ENCODE data around the gene SETBP1. TPM values are rescaled to one million over a fixed set of nuclear protein-coding genes. Genes with fewer than 3 reads are reported as not detected.

The SETBP1 gene
- total RNA-seq, 1 experiment from 2014 or later: 0.05 TPM

DNA sequence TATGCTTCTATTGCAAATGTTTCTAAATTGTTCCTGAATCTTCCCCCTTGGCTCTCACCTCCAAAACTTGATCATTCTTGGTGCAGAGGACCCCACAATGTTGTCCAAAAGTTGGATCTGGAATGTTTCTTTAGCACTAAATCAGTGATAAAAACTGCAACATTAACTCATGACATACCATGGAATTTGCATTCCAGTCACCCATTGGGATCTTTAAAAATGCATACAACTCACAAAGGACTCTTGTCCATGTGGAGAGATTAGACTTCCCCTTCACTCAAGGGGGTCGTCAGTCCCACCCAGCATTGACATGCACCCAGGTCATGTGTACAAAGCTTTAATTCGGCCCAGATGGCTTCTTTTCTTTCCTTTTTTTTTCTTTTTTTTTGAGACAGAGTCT, 169.3 kb downstream of the SETBP1 start (continued):
- TF ChIP-seq, protein P1, sequence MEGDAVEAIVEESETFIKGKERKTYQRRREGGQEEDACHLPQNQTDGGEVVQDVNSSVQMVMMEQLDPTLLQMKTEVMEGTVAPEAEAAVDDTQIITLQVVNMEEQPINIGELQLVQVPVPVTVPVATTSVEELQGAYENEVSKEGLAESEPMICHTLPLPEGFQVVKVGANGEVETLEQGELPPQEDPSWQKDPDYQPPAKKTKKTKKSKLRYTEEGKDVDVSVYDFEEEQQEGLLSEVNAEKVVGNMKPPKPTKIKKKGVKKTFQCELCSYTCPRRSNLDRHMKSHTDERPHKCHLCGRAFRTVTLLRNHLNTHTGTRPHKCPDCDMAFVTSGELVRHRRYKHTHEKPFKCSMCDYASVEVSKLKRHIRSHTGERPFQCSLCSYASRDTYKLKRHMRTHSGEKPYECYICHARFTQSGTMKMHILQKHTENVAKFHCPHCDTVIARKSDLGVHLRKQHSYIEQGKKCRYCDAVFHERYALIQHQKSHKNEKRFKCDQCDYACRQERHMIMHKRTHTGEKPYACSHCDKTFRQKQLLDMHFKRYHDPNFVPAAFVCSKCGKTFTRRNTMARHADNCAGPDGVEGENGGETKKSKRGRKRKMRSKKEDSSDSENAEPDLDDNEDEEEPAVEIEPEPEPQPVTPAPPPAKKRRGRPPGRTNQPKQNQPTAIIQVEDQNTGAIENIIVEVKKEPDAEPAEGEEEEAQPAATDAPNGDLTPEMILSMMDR (IDR thresholded peaks at IDR 0.05 in 2 of 3, conservative IDR thresholded peaks at IDR 0.05 in 1 of 3; ENCODE audit: borderline replicate concordance in 1 of 3, insufficient read depth in 1 of 3, low read depth in 2 of 3, low read length in 2 of 3): no peak
- no peak for TF ChIP-seq RAD21 (IDR thresholded peaks at IDR 0.05; ENCODE audit: low read depth)

DNA sequence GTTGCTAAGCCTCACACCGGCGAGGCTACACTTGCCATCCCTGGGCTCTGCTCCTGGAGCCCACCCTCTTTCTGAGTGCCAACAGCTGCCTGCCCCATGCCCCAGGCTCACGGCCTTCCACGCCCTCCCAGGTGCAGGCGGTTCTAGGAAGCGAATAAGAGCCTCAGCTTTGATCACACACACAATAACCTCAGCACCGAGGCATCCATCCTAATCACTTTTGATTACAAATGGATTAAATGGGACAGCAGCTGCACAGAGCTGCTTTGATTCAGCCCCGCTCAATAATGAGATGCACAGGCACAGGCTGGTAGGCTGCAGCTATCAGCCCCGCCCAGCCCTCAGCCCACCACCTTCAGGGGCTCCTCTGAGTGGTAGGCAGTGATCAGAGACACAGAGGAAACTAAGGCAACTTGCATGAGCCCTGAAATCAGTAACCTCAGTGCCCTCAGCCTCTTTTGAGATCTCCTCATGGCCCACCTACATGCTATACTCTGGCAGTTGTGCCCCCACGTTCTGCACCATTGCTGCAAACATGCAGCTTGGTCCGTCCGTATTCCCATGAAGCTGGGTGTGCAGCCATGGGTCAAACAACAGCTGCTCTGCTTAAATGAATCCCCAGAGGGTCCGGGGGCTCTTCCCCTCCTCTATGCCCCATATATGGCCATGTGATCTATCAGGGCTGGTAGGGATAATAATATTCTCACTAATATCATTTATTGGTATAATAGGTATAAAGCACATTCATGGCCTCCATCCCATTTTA, 171.4 kb downstream of the SETBP1 start:
- BruUV-seq (replicated peaks): no TSS peak
- no peaks in the 10 kb centered on the region for H3K36me3 ChIP-seq (ENCODE audit: control insufficient read depth in 1 of 2, insufficient read depth in 2 of 2, low read length in 2 of 2)
- ChIA-PET POLR2A (no interaction called here), CTCF (no interaction called here), RAD21 (ENCODE audit: low non-redundant PET in 1 of 2, low total read pairs in 2 of 2, uncharacterized antibody in 2 of 2, unreplicated experiment in 2 of 2) (no interaction called here)
- intact Hi-C loops (cut with micrococcal nuclease): no loop called here
- no peaks in the 10 kb centered on the region for H3K79me2 ChIP-seq (ENCODE audit: insufficient read depth, low read length)
- H3K4me2 ChIP-seq (ENCODE audit: low read length): no peak overlapping the region
- no peak for DNase-seq (ENCODE audit: low read depth, low spot score)
- H2AFZ ChIP-seq (ENCODE audit: low read depth, low read length, poor library complexity, severe bottlenecking): no peak overlapping the region
- H3K27me3 ChIP-seq (ENCODE audit: insufficient read depth, low read length): no peaks in the 10 kb centered on the region
- H3K9me3 ChIP-seq (ENCODE audit: control insufficient read depth in 1 of 2, insufficient read depth in 1 of 2, low read depth in 1 of 2, low read length in 2 of 2): peaks cover 6 to 21% of the 10 kb centered on the region in 2 experiments; a peak in 2 of 4 replicates
- H4K20me1 ChIP-seq (ENCODE audit: insufficient read depth): no peaks in the 10 kb centered on the region
- no peak overlapping the region for H3K27ac ChIP-seq (ENCODE audit: low read depth, low read length)
- no peaks in the 10 kb centered on the region for H3K4me1 ChIP-seq (ENCODE audit: control insufficient read depth in 1 of 2, insufficient read depth in 2 of 2, low read length in 2 of 2)
- no peaks in the 10 kb centered on the region for H3K9me2 ChIP-seq (ENCODE audit: insufficient read depth)
- TF ChIP-seq FOSL1 (IDR thresholded peaks at IDR 0.05; ENCODE audit: low read depth): no peak
- no peak for TF ChIP-seq EGR1 (IDR thresholded peaks at IDR 0.05; ENCODE audit: low read depth)
- no peak for TF ChIP-seq POLR2AphosphoS5 (IDR thresholded peaks at IDR 0.05; ENCODE audit: low read depth, low read length)
- TF ChIP-seq JUND (IDR thresholded peaks at IDR 0.05): no peak
- TF ChIP-seq, protein P2, sequence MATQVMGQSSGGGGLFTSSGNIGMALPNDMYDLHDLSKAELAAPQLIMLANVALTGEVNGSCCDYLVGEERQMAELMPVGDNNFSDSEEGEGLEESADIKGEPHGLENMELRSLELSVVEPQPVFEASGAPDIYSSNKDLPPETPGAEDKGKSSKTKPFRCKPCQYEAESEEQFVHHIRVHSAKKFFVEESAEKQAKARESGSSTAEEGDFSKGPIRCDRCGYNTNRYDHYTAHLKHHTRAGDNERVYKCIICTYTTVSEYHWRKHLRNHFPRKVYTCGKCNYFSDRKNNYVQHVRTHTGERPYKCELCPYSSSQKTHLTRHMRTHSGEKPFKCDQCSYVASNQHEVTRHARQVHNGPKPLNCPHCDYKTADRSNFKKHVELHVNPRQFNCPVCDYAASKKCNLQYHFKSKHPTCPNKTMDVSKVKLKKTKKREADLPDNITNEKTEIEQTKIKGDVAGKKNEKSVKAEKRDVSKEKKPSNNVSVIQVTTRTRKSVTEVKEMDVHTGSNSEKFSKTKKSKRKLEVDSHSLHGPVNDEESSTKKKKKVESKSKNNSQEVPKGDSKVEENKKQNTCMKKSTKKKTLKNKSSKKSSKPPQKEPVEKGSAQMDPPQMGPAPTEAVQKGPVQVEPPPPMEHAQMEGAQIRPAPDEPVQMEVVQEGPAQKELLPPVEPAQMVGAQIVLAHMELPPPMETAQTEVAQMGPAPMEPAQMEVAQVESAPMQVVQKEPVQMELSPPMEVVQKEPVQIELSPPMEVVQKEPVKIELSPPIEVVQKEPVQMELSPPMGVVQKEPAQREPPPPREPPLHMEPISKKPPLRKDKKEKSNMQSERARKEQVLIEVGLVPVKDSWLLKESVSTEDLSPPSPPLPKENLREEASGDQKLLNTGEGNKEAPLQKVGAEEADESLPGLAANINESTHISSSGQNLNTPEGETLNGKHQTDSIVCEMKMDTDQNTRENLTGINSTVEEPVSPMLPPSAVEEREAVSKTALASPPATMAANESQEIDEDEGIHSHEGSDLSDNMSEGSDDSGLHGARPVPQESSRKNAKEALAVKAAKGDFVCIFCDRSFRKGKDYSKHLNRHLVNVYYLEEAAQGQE (IDR thresholded peaks at IDR 0.05; ENCODE audit: low read depth): no peak
- no peak overlapping the region for H3K4me3 ChIP-seq (replicated peaks in 1 of 2; ENCODE audit: low read depth in 1 of 2, low read length in 2 of 2)
- no peak overlapping the region for H3K9ac ChIP-seq (ENCODE audit: low read length)
- ATAC-seq: no peak
